Glomerular visceral epithelial cell (primary cell): ENCODE data around the gene SH3BP5.

Source experiments
- DNase-seq: peaks from one replicate; pipeline ENCODE4 v3.0.0-alpha.2; 2016; ENCODE audit errors: extremely low spot score

SH3BP5 gene

GRCh38 chr3:15276028-15276724 is 56.2 kb downstream of the SH3BP5 start:
- DNase-seq: peak; percentile 42

- DNase-seq: no peak
Measured at GRCh38 chr3:15273227-15273626, 59.2 kb downstream of the SH3BP5 start.

GRCh38 chr3:15272426-15273196 is 59.8 kb downstream of the SH3BP5 start:
- no peak for DNase-seq

- no peak for DNase-seq
Measured at GRCh38 chr3:15271785-15272381, 60.5 kb downstream of the SH3BP5 start.

GRCh38 chr3:15271030-15271429 is 61.4 kb downstream of the SH3BP5 start:
- DNase-seq: no peak

GRCh38 chr3:15269091-15269989 is 63.0 kb downstream of the SH3BP5 start:
- DNase-seq: peak; percentile 97

GRCh38 chr3:15268033-15268631 is 64.3 kb downstream of the SH3BP5 start:
- DNase-seq: peak; percentile 79

GRCh38 chr3:15267502-15267901 is 64.9 kb downstream of the SH3BP5 start:
- no peak for DNase-seq

GRCh38 chr3:15266510-15267376 is 65.6 kb downstream of the SH3BP5 start:
- DNase-seq: no peak

- no peak for DNase-seq
Measured at GRCh38 chr3:15265655-15266509, 66.5 kb downstream of the SH3BP5 start.

- no peak for DNase-seq
Measured at GRCh38 chr3:15264486-15264885, 67.9 kb downstream of the SH3BP5 start.

- DNase-seq: no peak
Measured at GRCh38 chr3:15263926-15264325, 68.5 kb downstream of the SH3BP5 start.

- DNase-seq: no peak
Measured at GRCh38 chr3:15263120-15263519, 69.3 kb downstream of the SH3BP5 start.

- no peak for DNase-seq
Measured at GRCh38 chr3:15262021-15262420, 70.4 kb downstream of the SH3BP5 start.

- no peak for DNase-seq
Measured at GRCh38 chr3:15261274-15261673, 71.1 kb downstream of the SH3BP5 start.

GRCh38 chr3:15260531-15260930 is 71.9 kb downstream of the SH3BP5 start:
- DNase-seq: no peak

- DNase-seq: no peak
Measured at GRCh38 chr3:15258720-15259119, 73.7 kb downstream of the SH3BP5 start.

GRCh38 chr3:15256861-15257341 is 75.5 kb downstream of the SH3BP5 start:
- no peak for DNase-seq

GRCh38 chr3:15255215-15255614 is 77.2 kb downstream of the SH3BP5 start:
- no peak for DNase-seq
